NCI-H345 (cell line): ENCODE results near the gene FIS1.
A peak's percentile ranks its signal among the peaks of the same experiment; 100 is the strongest.

Source experiments
- DNase-seq: peaks from one replicate; lab custom pipeline; 2025; lab: John Stamatoyannopoulos, UW

Gene FIS1

DNA sequence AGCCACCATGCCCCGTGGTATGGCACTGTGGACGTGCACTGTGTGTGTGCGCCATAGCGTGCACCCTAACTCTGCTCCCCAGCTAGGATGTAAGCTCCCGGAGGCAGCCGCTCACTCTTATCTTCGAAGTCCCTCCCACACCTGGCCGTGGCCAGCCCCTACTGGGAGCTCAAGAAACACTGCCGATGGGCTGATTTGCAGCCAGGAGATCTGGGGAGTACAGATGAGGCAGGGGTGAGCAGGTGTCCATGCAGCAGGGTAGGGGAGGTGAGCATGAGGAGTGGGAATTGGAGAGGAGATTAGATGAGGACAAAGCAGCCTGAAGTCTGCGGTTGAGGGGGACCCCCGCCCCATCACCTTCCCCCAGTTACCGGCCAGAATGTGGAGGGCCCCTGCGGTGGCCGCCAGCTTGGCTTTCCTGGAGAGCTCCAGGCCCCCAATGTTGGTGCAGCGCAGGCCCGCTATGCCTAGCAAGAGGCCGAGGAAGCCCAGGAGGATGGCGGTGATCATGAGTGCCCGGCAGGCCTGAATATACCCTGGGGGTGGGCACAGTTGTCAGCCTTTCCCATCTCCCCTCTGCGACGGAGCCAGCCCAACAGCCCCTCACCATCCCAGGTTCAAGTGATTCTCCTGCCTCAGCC lies 10.9 kb downstream of the FIS1 start:
- DNase-seq, result no peak

DNA sequence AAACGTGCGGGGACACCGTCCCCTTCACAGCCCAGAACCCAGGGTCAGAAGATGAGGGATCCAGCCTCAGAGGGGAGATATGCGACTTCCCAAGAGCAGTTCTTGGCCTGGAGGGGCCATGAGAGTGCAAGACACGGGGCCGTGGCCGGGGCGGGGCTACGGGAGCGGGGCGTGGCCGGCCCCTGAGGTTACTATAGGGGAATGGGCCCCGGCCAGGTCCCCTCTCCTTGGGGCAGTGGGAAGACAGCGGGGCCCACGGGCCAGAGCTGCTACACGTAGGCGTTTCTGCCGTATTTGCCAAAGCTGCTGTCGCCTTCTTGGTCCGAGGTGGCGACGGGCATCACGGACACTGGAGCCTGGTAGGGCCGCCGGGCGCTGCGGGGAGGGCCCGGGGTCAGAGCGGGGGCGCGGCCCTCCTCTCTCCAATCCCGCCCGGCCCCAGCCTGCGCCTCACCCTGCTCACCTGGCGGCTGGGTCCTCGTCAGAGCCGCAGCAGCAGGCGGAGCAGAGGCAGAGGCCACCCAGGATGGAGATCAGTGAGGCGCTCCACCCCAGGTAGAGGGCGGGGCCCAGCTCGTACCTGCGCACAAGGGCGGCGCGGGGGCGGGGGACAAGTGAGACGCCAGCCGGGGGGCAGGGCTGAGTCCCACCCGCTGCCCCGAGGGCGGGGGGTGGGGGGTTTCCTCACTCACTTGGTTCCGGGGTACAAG lies 12.6 kb downstream of the FIS1 start:
- DNase-seq, result peak; percentile 73

DNA sequence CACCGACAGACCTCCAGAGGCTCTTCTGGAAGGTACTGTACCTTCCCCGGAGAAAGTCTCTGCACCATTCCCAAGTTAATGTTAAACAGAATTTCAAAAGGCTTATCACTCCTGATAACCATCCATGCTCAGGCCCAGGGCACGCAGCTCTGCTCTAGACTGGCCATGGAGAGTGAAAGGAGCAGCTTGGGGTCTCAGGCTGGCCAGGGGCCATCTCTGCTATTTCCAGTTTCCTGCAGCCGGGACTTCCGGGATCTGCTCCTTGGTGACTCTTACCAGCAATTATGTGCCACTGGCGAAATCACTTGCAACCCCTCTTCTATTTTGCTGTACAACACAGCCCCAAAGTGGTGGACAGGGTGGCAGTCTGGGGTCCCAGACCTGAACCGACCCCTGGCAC lies 13.2 kb downstream of the FIS1 start:
- DNase-seq, result no peak

DNA sequence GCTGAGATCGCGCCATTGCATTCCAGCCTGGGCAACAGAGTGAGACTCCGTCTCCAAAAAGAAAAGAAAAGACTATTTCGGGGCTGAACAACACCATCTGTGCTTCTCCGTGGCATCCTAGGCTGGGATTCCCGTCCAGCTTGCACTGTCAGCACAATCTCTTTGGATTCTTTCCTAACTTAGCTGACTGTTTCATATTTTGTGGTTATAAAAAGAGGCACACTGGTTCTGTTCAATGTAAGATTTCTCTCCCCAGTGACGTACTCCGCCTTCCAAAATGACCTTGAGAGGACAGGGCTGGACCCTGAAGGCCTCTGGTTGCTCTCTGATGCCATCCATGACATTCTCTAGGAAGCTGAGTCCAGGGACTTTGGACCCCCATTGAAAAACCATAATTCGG lies 18.2 kb downstream of the FIS1 start:
- no peak for DNase-seq

DNA sequence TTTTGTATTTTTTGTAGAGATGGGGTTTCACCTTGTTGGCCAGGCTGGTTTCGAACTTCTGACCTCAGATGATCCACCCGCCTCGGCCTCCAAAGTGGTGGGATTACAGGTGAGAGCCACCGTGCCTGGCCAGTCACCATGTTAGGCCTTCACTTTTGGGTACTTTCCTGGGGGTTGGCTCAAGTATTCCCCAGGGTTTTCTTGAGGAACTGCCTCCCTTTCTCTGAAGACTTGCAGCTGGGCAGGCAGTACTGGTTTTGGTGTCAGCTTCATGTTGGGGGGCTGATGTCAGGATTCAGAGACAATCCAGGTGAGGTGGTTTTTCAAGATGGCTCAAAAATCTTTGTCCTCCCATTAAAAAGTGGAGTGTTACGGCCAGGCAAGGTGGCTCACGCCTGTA lies 19.2 kb downstream of the FIS1 start:
- DNase-seq, result no peak

DNA sequence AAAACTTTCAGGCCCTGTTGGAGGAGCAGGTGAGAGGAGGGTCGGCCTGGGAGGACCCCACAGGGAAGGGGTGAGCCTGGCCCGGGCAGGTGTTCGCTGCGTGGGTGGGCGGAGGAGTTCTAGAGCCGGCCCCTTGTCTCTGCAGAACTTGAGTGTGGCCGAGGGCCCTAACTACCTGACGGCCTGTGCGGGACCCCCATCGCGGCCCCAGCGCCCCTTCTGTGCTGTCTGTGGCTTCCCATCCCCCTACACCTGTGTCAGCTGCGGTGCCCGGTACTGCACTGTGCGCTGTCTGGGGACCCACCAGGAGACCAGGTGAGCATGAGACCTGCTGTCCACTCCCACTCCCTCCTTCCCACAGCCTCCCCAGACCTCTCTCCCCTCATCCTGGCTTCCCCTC lies 21.4 kb downstream of the FIS1 start:
- DNase-seq, result no peak

DNA sequence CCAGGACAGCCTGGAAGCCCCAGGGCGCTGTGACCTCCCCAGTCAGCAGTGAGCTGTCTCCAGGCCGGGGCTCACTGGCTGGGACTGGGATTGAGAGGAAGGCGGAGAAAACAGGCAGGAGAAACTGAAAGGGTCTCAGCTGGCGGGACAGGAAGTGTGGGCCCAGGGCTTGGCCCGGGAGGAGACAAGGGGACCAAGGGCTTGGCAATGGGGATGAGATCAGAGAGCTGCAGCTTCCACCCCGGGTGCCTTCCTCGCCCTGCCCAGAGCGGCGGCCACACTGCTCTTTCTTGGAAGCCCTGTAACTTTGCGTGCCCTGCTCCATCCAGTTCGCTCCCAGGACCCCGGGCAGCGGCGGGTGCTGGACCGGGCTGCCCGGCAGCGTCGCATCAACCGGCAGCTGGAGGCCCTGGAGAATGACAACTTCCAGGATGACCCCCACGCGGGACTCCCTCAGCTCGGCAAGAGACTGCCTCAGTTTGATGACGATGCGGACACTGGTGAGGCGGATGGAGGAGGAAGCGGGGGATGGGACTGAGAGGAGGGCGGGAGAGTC lies 22.5 kb downstream of the FIS1 start:
- no peak for DNase-seq

DNA sequence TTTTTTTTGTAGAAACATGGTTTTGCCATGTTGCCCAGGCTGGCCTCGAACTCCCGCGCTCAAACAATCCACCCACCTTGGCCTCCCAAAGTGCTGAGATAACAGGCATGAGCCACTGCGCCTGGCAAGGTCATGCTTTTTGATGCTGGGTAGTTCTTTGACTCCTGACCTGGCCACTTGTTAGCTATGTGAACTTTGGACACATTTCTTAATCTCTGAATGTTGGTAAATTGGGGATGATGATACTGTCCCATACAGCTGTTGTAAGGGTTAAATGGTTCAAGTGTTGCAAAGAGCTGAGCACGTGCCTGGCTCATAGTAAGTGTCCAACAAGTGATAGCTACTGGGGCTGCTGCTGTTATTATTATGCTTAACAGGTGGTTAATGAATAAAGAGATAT lies 24.6 kb downstream of the FIS1 start:
- DNase-seq, result no peak

DNA sequence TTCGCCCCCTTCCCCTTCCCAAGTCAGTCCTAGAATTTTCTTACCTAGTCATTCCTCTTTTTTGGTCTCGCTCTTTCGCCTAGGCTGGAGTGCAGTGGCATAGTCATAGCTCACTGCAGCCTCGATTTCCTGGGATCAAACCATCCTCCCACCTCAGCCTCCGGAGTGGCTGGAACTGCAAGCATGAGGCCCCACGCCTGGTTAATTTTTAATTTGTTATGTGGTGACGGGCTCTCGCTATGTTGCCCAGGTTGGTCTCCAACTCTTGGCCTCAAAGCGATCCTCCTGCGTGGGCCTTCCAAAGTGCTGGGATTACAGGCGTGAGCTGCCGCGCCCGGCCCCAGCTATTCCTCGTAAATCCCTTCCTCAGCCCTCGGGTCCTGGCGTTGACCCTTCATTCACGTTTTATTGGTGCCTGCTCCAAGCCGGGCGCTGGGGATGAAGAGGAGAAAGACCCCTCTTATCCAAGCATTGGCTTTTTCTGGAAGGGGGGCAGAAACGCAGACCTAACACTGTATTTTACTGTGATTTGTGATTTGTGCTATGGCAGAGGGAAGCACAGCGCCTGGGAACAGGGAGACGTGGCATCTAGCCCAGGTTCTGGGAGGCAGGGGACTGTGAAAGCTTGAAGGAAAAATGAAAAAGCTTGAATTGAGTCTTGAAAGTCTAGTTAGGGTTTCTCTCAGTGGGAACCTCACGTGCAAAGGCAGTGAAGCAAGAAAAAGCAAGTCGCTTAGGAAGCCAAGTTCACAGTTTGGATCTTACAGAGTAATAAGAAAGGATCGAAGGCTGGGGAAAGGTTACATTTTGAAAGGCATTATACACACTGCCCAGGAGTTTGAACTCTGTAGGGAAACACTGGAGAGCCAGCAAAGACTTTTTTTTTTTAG lies 26.4 kb downstream of the FIS1 start:
- DNase-seq, result no peak

DNA sequence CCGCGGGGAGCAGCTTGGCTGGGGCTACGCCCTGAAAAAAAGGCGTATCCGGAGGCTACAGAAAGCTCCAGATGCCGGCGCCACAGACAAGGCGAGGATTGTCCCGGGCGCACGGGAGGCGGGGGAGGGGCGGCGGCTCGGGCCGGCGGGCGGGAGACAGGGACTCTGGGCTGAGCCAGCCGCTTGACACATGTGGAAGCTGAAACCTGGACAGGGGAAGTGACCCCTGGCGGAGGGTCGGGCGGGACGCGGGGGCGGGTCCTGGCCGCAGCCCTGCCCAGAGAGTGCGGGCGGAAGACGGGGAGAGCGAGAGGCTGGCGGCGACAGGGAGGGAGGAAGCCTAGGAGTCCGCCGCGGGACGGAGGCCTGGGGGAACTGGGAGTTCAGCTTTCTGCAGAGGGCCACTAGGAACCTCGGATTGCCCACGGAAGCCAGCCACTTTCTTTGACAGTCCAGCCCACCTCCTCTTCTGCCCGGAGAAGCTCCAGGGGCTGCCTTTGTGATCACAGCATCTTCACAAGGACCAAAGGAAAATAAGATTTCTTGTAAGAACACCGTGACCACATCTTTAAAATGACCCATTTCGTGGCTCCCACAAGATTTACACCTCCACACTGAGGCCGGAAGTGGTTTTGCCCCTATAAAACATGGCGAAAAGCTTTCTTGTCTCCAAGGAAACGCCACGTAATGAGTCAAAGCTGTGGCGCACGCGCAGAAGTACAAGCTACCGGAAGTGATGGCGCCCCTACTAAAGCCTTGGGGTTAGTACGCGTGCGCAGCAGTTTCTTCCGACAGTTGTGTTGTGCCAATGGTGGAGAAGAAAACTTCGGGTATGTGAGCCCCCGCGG lies 27.3 kb downstream of the FIS1 start, which contains the start of the genes PLOD3 and ZNHIT1:
PLOD3 (minus strand) TSS at position 194 of the 848 bp plus-strand sequence. CDS start 307 bp downstream, outside the sequence.
ZNHIT1 (plus strand) TSS at position 778 of the 848 bp plus-strand sequence; CDS start at position 809, 31 bp downstream.
- peak; percentile 98 for DNase-seq

DNA sequence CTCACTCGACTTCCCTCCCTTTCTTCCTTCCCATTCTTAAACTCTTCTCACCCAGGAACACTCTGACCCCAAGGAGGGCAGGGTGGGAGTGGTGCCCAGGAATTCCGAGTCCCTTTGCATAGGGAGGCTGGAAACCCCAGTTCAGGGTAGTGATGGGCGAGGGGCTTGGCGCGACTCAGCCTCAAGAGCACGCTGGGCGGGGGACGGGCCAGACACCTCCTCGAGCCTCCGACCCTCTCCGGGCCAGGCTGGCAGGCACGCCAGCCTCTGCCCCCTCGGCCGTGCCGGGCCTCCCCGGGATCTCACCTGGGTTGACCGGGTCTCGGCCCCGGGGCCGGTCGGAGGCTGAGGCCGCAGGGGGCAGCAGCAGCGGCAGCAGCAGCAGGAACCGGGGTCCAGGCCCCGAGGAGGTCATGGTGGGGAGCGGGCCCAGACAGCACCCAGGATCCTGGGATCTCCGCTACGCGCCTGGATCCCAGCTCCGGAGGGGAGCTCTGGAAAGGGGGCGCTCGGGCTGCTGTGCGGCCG lies 28.0 kb downstream of the FIS1 start:
- DNase-seq, result no peak

DNA sequence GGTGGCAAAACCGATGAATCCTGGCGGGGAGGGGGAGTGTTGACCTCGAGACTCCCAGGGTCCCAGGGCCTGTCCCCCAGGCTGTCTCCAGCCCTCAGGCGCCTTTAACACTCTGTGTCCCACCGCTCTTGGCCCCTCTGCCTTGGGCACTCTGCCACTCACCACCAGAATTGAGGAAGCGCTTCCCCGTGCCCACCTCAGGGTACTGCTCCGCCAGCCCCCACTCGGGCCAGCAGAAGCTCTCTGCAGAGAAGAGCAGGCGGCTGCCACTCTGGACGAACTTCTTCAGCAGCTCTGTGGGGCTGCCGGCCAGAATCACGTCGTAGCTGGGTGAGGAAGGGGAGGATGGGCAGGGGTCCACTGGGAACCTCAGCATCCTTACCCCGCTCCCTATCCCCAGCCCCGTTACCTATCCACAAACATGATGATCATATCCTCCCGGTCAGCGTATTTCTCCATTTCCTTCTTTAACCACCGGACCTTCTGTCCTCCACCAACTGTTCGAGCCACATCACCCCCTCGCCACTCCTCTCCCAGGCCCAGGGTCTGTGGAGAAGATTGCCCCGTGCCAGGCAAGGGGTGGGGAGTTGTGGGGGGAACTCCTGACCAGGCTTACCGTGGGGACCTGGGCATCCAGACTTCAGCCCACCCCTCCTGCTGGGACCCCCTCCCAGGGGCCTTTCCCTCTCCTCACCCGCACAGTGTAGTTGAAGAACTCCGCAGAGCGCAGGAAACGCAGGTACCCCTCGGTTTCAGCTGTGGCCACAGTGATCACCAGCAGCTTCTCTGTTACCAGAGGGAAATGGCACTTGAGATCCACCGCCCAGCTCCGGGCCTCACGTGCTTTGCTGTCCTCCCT lies 28.7 kb downstream of the FIS1 start:
- DNase-seq, result no peak

DNA sequence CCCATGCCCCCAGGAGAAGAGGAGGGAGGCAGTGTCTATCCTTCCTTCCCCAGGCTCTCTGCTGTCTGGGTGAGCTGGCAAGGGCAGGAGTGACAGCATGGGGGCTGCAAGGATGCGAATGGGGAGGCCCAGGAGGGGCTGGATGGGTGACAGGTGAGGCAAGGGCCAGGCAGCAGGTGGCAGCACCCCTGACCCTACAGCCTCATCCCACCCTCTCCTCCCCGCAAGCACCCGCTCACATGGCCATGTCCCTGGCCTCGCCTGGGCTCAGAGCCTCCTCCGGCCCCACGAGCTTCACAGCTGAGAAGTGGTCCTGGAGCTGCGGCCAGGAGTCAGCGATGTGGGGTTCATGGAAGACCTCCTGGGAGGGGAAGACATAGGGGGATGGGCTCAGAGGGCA lies 32.9 kb downstream of the FIS1 start:
- DNase-seq, result no peak

DNA sequence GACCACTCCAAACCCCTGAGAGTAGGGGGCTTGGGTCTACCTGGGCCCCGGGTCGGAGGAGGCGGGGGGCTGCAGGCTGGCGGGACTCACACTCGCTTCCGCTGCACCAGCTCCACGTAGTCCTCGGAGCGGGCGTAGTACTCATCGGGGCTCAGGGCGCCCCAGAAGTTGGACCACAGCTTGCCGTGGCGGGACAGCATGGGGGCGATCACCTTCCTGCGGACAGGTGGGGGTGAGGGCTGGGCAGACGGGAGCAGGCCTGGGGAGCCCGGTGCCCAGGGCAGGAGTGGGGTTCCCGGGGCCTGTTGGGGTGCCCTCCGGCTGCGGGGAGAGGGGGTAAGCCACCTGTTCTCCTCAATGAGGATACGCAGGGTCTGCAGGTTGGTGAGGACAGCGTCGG lies 33.4 kb downstream of the FIS1 start:
- DNase-seq, result no peak

DNA sequence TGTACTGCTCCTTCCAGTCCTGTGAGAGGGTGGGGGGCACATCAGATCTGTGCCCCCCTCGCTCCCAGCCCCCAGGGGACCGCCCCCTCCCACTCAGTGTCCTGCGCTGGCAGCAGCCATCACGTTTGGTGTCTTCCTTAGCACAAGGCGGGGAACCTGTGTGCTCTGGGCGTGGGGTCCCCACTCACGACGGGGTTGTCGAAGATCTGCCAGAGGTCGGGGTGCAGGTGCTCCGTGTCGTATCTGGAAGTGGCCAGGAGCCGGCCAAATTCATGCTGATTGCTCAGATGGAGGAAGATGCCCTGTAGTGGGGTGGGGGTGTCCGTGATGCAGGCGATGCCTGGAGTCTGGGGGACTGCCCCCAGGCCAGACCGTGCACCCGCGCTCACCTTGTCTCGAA lies 34.7 kb downstream of the FIS1 start:
- no peak for DNase-seq

DNA sequence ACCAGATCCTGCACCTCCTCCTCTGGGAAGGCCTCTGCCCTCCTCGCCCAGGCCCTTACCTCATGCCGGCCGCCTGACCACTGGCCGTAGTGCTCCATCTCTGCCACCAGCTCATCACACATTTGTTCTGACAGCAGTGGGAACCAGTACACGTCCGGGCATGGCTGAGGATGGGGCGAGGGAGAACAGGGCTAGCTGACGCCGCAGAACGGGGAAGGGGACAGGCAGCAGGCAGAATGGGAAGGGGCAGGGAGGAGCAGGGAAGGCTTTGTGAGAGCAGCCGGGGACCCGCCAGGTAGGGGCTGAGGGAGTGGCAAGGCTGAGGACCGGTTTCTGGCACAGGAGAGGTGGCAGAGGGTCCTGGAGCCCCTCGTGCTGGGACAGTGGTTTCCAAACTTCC lies 36.1 kb downstream of the FIS1 start:
- DNase-seq, result no peak

DNA sequence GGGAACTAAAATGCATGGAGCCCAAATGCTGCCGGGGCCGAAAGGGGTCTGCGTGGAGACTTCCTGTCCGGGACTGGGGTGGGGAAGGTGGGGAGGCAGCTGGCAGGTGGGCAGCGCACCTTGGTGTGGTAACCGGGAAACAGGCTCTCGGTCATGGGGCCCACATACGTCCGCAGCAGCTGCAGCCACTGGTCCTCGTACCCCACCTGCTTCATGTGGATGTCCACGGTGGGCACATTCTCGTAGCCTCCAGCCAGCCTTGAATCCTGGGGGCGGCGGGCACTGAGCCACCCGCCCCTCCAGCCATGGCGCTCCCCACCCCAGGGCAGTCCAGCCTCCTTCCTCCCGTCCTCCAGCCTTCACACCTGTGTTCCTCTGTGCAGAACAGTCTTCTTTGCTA lies 37.4 kb downstream of the FIS1 start:
- DNase-seq, result no peak

DNA sequence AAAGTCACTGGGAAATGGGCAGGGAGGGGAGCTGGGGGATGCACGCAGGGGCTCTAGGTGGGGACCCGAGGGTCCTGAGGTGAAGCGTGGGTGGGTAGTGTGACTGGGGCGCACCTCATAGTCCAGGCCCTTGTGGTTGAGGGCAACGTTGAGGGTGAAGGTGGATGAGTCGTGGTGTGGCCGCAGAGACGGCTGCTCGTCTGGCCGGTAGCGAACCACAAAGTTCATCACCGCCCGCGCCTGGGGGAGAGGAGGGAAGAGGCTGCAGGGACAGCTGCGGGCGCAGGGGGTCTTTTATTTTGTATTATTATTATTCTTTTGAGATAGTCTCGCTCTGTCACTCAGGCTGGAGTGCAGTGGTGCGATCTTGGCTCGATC lies 38.2 kb downstream of the FIS1 start:
- DNase-seq, result no peak

DNA sequence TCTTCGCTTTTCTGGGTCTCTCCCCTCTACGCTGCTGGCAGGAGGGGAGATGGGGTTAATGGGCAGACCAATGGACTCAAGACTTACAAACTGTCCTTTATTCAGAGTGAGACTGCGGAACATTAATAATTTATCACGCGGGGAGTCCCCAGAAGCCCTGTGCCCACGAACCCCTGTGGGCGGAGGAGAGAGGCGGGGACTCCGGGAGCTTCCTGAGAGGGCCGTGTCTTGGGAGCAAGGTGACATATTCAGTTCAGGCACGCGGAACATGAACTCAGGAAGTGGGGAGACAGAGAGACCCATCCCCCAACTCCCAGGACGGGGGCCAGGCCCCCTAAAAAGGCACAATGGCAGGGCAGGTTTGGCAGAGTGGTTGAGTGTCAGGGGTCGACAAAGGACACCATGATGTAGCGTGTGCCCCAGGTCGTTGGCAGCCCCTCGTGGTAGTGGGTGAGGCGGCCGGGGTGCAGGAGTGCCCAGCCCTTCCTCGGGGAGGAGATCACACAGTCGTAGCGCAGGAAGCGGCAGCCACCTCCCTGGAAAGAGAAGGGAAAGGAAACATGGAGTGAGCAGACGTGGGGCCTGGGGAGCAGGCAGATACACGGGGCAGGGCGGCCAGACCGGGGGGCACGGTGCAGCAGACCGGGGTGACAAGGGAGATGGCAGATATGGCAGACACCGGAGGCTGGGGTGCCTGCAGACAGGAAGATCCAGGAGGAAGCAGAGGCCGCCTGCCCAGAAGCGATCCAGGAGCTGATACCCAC lies 38.8 kb downstream of the FIS1 start:
- no peak for DNase-seq
